Suprapubic skin (tissue), 4 donors: ENCODE measurements around the gene ARHGDIB.

Experiments used
- CTCF ChIP-seq, 2 donors: fragments of 200-600 bp in 1 of 2; fragments of 450-650 bp in 1 of 2; sonication (generic) in 1 of 2; IDR thresholded peaks; one replicate each; pipeline ENCODE4 v1.5.1; 2016 to 2019; ENCODE audit warnings: antibody characterized with exemption in 2 of 2, mild to moderate bottlenecking in 1 of 2, moderate library complexity in 1 of 2
- EP300 ChIP-seq: sonication (generic); formaldehyde crosslinking; IDR thresholded peaks from one replicate; pipeline ENCODE4 v1.6.1; 2017; ENCODE audit warnings: antibody characterized with exemption
- POLR2A ChIP-seq, 2 donors: fragments of 450-650 bp; IDR thresholded peaks; one replicate each; pipeline ENCODE4 v1.6.1; 2017; ENCODE audit warnings: antibody characterized with exemption in 2 of 2, mild to moderate bottlenecking in 2 of 2, moderate library complexity in 2 of 2
- POLR2AphosphoS5 ChIP-seq, 3 donors: sonication (generic); formaldehyde crosslinking; IDR thresholded peaks; one replicate each; pipeline ENCODE4 v1.6.1; 2017; ENCODE audit warnings: antibody characterized with exemption in 3 of 3

- no peak for TF ChIP-seq POLR2AphosphoS5 (IDR thresholded peaks at IDR 0.05)
- no peak for TF ChIP-seq CTCF (IDR thresholded peaks at IDR 0.05)
- no peak for TF ChIP-seq POLR2A (IDR thresholded peaks at IDR 0.05)
- no peak for TF ChIP-seq EP300
Observed at GRCh38 chr12:14984036-14984435, 22.6 kb upstream of the ARHGDIB start.
